ENCODE data around the gene FAM161B. TPM values are rescaled to one million over a fixed set of nuclear protein-coding genes. Genes with fewer than 3 reads are reported as not detected.
A peak's percentile ranks its signal among the peaks of the same experiment; 100 is the strongest.

Gene FAM161B
- polyA plus RNA-seq, 1 experiment: 2.6 TPM

DNA sequence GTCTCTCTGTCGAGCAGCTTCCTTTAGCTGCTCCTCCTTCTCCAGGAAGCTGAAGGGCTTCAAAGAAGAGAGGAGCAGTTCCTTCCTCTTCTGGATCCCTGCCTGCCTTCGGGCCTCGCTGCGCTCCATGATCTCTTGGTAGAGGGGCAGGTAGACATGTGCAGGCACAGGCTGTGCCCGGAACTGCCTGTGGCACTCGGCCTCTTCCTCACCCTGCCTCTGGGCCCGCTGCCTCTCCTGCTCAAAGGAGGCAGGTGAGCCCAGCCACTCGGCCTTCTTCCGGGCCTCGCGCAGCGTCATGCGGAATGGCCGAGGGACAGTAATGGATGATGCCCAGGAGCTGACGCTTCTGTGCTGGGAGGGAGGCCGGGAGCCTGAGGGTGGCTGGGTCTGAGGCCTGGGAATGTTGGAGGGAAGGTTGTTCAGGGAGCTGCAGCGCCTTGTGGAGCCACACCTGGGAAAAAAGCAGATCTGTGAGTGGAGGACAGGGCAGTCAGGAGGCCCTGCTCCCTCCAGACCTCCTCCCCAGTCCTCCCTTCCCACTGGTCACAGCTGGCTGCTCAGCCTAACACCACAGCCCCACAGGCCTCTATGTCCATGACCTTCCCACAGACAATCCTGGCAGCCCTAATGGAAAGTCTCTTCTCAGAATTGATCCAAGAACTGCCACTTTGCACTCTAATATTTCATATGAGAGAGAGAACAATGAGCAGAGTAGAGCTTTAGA is 5.3 kb downstream of the FAM161B start:
- ChIA-PET CTCF (no interaction called here), POLR2A (no interaction called here)
- DNase-seq (ENCODE audit: low read depth): no peak
- peaks cover 5% of the 10 kb centered on the region for H3K36me3 ChIP-seq (ENCODE audit: control insufficient read depth, insufficient read depth, low read length)
- no peaks in the 10 kb centered on the region for H3K27me3 ChIP-seq (ENCODE audit: control insufficient read depth, insufficient read depth, low read length)
- TF ChIP-seq, protein P1, sequence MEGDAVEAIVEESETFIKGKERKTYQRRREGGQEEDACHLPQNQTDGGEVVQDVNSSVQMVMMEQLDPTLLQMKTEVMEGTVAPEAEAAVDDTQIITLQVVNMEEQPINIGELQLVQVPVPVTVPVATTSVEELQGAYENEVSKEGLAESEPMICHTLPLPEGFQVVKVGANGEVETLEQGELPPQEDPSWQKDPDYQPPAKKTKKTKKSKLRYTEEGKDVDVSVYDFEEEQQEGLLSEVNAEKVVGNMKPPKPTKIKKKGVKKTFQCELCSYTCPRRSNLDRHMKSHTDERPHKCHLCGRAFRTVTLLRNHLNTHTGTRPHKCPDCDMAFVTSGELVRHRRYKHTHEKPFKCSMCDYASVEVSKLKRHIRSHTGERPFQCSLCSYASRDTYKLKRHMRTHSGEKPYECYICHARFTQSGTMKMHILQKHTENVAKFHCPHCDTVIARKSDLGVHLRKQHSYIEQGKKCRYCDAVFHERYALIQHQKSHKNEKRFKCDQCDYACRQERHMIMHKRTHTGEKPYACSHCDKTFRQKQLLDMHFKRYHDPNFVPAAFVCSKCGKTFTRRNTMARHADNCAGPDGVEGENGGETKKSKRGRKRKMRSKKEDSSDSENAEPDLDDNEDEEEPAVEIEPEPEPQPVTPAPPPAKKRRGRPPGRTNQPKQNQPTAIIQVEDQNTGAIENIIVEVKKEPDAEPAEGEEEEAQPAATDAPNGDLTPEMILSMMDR (IDR thresholded peaks at IDR 0.05; ENCODE audit: insufficient read depth, low read depth, low read length): no peak
- no peak overlapping the region for H3K4me3 ChIP-seq (ENCODE audit: low read depth, low read length)

DNA sequence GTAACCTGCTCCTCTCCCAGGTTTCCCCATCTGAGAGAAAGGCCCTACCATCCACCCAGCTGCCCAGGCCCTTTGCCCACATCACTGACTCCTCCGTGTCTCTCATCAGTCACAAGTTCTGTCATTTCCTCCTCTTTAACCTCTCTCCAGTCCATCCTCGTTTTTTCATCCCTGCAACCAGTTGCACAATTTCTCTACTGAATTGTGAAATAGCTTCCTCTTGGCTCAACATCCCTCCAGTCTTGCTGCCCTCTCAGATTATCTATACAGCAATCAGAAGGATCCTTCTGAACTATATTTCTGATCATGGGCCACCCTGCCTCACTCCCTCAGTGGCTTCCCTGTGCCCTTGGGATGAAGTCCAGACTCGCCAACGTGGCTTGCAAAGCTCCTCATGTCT is 6.8 kb downstream of the FAM161B start:
- DNase-seq (ENCODE audit: low read depth): peak; percentile 43
- ChIA-PET CTCF (interaction anchor here (1.4 kb wide), 1 partner anchor 14 kb away, joined by 4 read pairs; no protein-coding TSS in a partner anchor), POLR2A (no interaction called here)
- TF ChIP-seq, protein P1 (IDR thresholded peaks at IDR 0.05; ENCODE audit: insufficient read depth, low read depth, low read length): no peak
- Histone ChIP-seq H3K36me3 (ENCODE audit: control insufficient read depth, insufficient read depth, low read length) (peaks cover 5% of the 10 kb centered on the region), H3K27me3 (ENCODE audit: control insufficient read depth, insufficient read depth, low read length) (no peaks in the 10 kb centered on the region), H3K4me3 (ENCODE audit: low read depth, low read length) (no peak overlapping the region)

DNA sequence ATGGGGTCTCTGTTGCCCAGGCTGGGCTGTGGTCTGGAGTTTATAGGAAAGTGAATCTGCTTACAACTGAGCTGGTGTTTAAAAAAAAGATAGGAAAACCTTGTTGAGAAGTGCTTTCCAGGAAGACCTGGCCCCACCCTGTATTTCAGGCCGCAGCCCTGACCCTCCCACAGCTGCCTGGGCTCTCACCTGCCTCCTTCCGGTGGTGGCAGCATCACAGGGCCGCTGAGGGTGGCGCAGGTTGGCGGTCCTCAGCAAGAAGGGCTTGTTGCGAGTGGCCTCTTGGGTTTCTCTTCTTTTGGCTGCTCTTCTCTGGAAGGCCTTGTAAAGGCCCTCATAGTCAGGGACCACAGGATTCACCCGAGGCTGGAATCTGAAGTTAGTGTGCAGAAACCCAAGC is 7.7 kb downstream of the FAM161B start:
- no peak for DNase-seq (ENCODE audit: low read depth)
- TF ChIP-seq, protein P1 (IDR thresholded peaks at IDR 0.05; ENCODE audit: insufficient read depth, low read depth, low read length): no peak
- H3K27me3 ChIP-seq (ENCODE audit: control insufficient read depth, insufficient read depth, low read length): no peaks in the 10 kb centered on the region
- peaks cover 5% of the 10 kb centered on the region for H3K36me3 ChIP-seq (ENCODE audit: control insufficient read depth, insufficient read depth, low read length)
- ChIA-PET POLR2A (no interaction called here), CTCF (interaction anchor here (1.4 kb wide), 1 partner anchor 13 kb away, joined by 4 read pairs; no protein-coding TSS in a partner anchor)
- H3K4me3 ChIP-seq (ENCODE audit: low read depth, low read length): no peak overlapping the region

DNA sequence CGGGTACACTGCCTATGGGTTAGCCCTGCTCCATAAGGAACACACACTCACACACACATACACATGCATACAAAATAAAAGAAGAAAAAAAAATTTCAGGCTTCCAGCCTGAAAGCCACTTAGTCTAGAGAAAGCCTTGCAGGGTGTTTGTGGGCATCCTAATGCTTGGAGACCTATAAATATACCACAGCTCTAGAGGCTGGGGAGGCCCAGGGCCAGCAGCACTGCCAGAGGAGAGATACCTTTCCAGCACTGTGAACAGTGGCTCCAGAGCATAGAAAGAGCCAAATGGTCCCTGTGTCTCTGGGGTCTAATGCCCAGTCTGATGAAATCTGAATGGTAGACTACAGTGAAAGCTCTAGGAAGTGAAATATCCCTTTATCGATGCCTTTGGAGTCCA is 12.9 kb downstream of the FAM161B start:
- CTCF ChIA-PET: interaction anchor here (2.5 kb wide), 1 partner anchor 24 kb away, joined by 15 read pairs; no protein-coding TSS in a partner anchor
- no peak overlapping the region for H3K4me3 ChIP-seq (ENCODE audit: low read depth, low read length)
- TF ChIP-seq, protein P1 (IDR thresholded peaks at IDR 0.05; ENCODE audit: insufficient read depth, low read depth, low read length): no peak
- H3K36me3 ChIP-seq (ENCODE audit: control insufficient read depth, insufficient read depth, low read length): peaks cover 3% of the 10 kb centered on the region
- no peaks in the 10 kb centered on the region for H3K27me3 ChIP-seq (ENCODE audit: control insufficient read depth, insufficient read depth, low read length)
- no peak for DNase-seq (ENCODE audit: low read depth)
- POLR2A ChIA-PET: no interaction called here

DNA sequence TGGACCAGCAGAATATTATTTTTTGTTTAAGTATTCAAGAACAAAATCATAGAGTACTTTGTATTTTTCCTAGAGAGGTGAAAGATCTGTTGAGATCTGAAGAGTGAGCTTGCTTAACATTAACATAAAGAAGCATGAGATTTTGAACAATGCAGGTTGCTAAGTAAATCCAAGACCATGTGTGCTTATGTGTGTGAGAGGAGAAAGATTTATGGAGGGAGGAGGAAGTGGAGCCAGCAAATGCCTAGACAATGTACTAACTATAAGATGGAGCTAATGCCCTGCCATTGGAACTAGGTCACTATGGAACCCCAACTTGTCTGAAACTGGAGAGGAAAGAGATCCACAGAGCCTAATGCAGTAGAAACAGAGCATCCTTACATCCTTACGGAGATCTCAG is 13.3 kb downstream of the FAM161B start:
- H3K36me3 ChIP-seq (ENCODE audit: control insufficient read depth, insufficient read depth, low read length): peaks cover 6% of the 10 kb centered on the region
- ChIA-PET POLR2A (no interaction called here), CTCF (interaction anchor here (1.1 to 2.5 kb wide), 3 partner anchors 11 to 24 kb away, joined by 3 to 15 read pairs (median 3); no protein-coding TSS in a partner anchor)
- DNase-seq (ENCODE audit: low read depth): no peak
- H3K27me3 ChIP-seq (ENCODE audit: control insufficient read depth, insufficient read depth, low read length): no peaks in the 10 kb centered on the region
- TF ChIP-seq, protein P1 (IDR thresholded peaks at IDR 0.05; ENCODE audit: insufficient read depth, low read depth, low read length): no peak
- no peak overlapping the region for H3K4me3 ChIP-seq (ENCODE audit: low read depth, low read length)
